Esophagus squamous epithelium (tissue), 5 donors: ENCODE data around the gene H6PD. TPM values are rescaled to one million over a fixed set of nuclear protein-coding genes. Genes with fewer than 3 reads are reported as not detected.

Source experiments
- DNase-seq: peaks from one replicate; lab custom pipeline; 2025; lab: John Stamatoyannopoulos, UW
- H3K27ac ChIP-seq, 4 donors: fragments of 200-600 bp; sonication (generic); one replicate each; pipeline ENCODE4 v1.5.1; 2016 to 2019; ENCODE audit warnings: mild to moderate bottlenecking in 1 of 4
- H3K27me3 ChIP-seq, 4 donors: fragments of 200-600 bp; sonication (generic); 1 replicate in 3 of 4; 2 replicates in 1 of 4; pipeline versions ENCODE4 v1.5.1 to v1.6.0; 2017 to 2021; ENCODE audit warnings: antibody characterized with exemption in 1 of 4
- H3K36me3 ChIP-seq, 3 donors: fragments of 200-600 bp; sonication (generic); one replicate each; pipeline ENCODE4 v1.5.1; 2016 to 2019
- H3K4me1 ChIP-seq, 3 donors: fragments of 200-600 bp; sonication (generic); one replicate each; pipeline ENCODE4 v1.5.1; 2017 to 2019
- H3K4me3 ChIP-seq, 4 donors: fragments of 200-600 bp; sonication (generic); 1 replicate in 3 of 4; 2 replicates in 1 of 4; pipeline ENCODE4 v1.5.1; 2016 to 2019; ENCODE audit warnings: mild to moderate bottlenecking in 2 of 4, moderate library complexity in 1 of 4
- H3K9me3 ChIP-seq, 3 donors: fragments of 200-600 bp; sonication (generic); one replicate each; pipeline ENCODE4 v1.5.1; 2016 to 2019
- POLR2A ChIP-seq, 4 donors: fragments of 450-650 bp; IDR thresholded peaks; one replicate each; pipeline ENCODE4 v1.6.1; 2017; ENCODE audit warnings: antibody characterized with exemption in 4 of 4, mild to moderate bottlenecking in 4 of 4, moderate library complexity in 3 of 4
- WGBS, 2 donors: methylation state at CpG; one replicate each; pipeline ENCODE4 v1.1.5; 2018; 5-methylcytosine and 5-hydroxymethylcytosine counted together
- intact Hi-C: fragments of 100-400 bp; cut with DNase I; formaldehyde crosslinking; loops from one replicate; pipeline ENCODE4 v1.15.0; 2022
- total RNA-seq, 4 donors: library from RNA; depleted of rRNA; stranded (reverse); fragments of >200 nt; gene quantifications; one replicate each; pipeline ENCODE4 v1.1.0, GENCODE V29; 2016
- TF ChIP-seq, protein P1 (sequence below), 6 experiments: fragments of 450-650 bp in 4 of 6; fragments of 200-600 bp in 2 of 6; sonication (generic) in 2 of 6; IDR thresholded peaks; one replicate each; pipeline ENCODE4 v1.5.1; 2016 to 2019; ENCODE audit warnings: antibody characterized with exemption in 6 of 6, mild to moderate bottlenecking in 4 of 6, moderate library complexity in 4 of 6
- donor health status: DM: yes; HTN: yes; CAD: no.

H6PD gene
- total RNA-seq, 4 donors from 2014 or later: 10.6 to 35.5 (median 18.7) TPM

DNA sequence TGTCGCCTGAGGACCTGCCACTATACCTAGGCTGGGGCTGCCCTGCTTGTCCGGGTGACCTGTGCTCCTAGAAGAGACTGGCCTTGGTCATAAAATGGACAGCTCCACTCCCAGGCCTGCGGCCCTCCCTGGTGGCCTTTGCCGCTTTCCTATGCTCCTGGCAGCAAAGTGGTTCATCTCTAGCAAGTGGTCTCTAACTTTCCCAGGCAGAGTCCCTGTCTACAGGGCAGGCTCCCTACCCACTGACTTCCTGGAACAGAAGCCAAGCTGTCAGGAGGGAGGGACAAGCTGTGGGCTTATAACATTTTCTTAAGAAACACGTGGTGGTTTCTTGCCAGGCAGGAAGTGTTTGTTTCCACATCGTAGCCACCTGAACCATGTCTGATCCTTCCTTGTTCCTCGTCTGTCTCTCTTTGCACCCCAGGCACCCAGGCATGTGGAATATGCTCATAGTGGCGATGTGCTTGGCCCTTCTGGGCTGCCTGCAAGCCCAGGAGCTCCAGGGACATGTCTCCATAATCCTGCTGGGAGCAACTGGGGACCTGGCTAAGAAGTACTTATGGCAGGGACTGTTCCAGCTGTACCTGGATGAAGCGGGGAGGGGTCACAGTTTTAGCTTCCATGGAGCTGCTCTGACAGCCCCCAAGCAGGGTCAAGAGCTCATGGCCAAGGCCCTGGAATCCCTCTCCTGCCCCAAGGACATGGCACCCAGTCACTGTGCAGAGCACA, 10.1 kb downstream of the H6PD start:
- Histone ChIP-seq H3K4me1 (peaks cover 70 to 100% (median 85%) of the 10 kb centered on the region in 3 donors), H3K27me3 (no peaks in the 10 kb centered on the region), H3K9me3 (no peaks in the 10 kb centered on the region), H3K4me3 (no peak overlapping the region), H3K36me3 (peaks cover 6 to 33% (median 9%) of the 10 kb centered on the region in 3 donors), H3K27ac (peak overlapping the region; percentile 79 to 94 (median 92))
- intact Hi-C loops: no loop called here
- TF ChIP-seq POLR2A (IDR thresholded peaks at IDR 0.05): no peak
- TF ChIP-seq, protein P1, sequence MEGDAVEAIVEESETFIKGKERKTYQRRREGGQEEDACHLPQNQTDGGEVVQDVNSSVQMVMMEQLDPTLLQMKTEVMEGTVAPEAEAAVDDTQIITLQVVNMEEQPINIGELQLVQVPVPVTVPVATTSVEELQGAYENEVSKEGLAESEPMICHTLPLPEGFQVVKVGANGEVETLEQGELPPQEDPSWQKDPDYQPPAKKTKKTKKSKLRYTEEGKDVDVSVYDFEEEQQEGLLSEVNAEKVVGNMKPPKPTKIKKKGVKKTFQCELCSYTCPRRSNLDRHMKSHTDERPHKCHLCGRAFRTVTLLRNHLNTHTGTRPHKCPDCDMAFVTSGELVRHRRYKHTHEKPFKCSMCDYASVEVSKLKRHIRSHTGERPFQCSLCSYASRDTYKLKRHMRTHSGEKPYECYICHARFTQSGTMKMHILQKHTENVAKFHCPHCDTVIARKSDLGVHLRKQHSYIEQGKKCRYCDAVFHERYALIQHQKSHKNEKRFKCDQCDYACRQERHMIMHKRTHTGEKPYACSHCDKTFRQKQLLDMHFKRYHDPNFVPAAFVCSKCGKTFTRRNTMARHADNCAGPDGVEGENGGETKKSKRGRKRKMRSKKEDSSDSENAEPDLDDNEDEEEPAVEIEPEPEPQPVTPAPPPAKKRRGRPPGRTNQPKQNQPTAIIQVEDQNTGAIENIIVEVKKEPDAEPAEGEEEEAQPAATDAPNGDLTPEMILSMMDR (IDR thresholded peaks at IDR 0.05): no peak
- no peak for DNase-seq
- WGBS, 2 donors: 26 to 56% methylated on average over 4 to 7 of the region's 9 CpGs

DNA sequence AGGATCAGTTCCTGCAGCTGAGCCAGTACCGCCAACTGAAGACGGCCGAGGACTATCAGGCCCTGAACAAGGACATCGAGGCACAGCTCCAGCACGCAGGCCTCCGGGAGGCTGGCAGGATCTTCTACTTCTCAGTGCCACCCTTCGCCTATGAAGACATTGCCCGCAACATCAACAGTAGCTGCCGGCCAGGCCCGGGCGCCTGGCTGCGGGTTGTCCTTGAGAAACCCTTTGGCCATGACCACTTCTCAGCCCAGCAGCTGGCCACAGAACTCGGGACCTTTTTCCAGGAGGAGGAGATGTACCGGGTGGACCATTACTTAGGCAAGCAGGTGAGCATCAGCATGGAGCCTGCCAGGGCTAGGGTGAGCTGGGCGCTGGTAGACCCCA, 10.7 kb downstream of the H6PD start:
- Histone ChIP-seq H3K36me3 (peaks cover 6 to 36% (median 9%) of the 10 kb centered on the region in 3 donors), H3K27ac (peak overlapping the region; percentile 79 to 94 (median 92)), H3K4me3 (no peak overlapping the region), H3K4me1 (peaks cover 70 to 100% (median 86%) of the 10 kb centered on the region in 3 donors), H3K27me3 (no peaks in the 10 kb centered on the region), H3K9me3 (no peaks in the 10 kb centered on the region)
- no peak for DNase-seq
- intact Hi-C loops: no loop called here
- WGBS, 2 donors: 100% methylated on average over 1 to 3 of the region's 15 CpGs
- TF ChIP-seq, protein P1 (IDR thresholded peaks at IDR 0.05): no peak
- TF ChIP-seq POLR2A (IDR thresholded peaks at IDR 0.05): no peak

DNA sequence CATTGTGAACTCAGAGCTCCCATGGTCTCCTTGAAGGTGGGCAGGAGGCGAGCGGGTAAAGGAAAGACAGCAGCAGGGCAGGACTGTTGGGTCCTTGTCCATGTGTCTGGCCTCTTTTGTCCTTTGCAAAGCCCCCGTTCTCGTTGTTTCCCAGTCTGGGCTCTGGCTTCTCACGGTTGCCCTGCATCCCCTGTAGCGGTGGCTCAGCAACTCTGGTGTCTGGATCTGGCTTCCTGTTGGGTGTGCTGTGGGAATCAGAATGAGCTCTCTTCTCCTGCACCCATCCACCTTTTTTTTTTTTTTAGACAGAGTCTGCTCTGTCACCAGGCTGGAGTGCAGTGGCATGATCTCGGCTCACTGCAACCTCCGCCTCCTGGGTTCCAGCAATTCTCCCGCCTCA, 11.1 kb downstream of the H6PD start:
- Histone ChIP-seq H3K27me3 (no peaks in the 10 kb centered on the region), H3K4me1 (peaks cover 70 to 100% (median 86%) of the 10 kb centered on the region in 3 donors), H3K4me3 (no peak overlapping the region), H3K36me3 (peaks cover 6 to 39% (median 9%) of the 10 kb centered on the region in 3 donors), H3K27ac (peak overlapping the region in 1 of 4 donors; percentile 94), H3K9me3 (no peaks in the 10 kb centered on the region)
- DNase-seq: no peak
- intact Hi-C loops: no loop called here
- no peak for TF ChIP-seq POLR2A (IDR thresholded peaks at IDR 0.05)
- TF ChIP-seq, protein P1 (IDR thresholded peaks at IDR 0.05): no peak
- WGBS, 2 donors: 90 to 93% methylated on average over 9 of the region's 9 CpGs

DNA sequence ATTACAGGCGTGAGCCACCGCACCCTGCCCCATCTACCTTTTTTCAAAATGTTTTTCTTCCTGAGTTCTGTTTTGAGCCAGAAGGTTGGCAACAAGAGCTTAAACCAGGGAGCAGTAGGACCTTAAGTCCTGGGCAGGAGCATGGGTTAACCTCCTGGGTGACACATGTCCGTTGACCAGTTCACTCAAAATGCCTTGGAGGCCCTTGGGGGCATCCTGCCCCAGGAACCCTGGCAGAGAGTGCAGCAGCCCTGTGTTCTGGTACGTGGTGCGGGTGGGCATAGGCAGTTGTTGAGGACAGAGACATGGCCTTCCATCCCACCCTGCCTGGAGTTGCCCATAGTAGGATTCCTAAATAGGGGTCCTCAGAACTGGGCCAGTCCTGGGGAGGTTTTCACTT, 11.6 kb downstream of the H6PD start:
- no peak for DNase-seq

More for the DNA sequence above, 11.6 kb downstream of the H6PD start:
- Histone ChIP-seq H3K36me3 (peaks cover 6 to 44% (median 9%) of the 10 kb centered on the region in 3 donors), H3K4me3 (no peak overlapping the region), H3K4me1 (peaks cover 70 to 100% (median 86%) of the 10 kb centered on the region in 3 donors), H3K27ac (peak overlapping the region in 1 of 4 donors; percentile 6), H3K9me3 (no peaks in the 10 kb centered on the region), H3K27me3 (no peaks in the 10 kb centered on the region)
- intact Hi-C loops: no loop called here
- TF ChIP-seq, protein P1 (IDR thresholded peaks at IDR 0.05): no peak
- no peak for TF ChIP-seq POLR2A (IDR thresholded peaks at IDR 0.05)
- 94% methylated on average over 4 to 5 of the region's 5 CpGs for WGBS, 2 donors
